HG02623 (cell line): ENCODE results near the gene LBHD2.
"Not testable (repeated sequence)": the region's sequence is repeated elsewhere in the genome, so short reads cannot be mapped to it uniquely, and the experiment has no call there.

Experiments used
- ATAC-seq: cut with Tn5 transposase; IDR thresholded peaks from one replicate; pipeline ENCODE4 v1.9.1; 2021; ENCODE audit warnings: moderate library complexity; ENCODE audit not compliant: unreplicated experiment

The LBHD2 gene

GRCh38 chr14:103084021-103084919, at the start of gene LBHD2:
Gene LBHD2 (plus strand): TSS chr14:103084210. CDS start chr14:103086013, 1,803 bp downstream.
- no peak for ATAC-seq

GRCh38 chr14:103041464-103041863, 42.5 kb upstream of the LBHD2 start:
- no peak for ATAC-seq

- ATAC-seq: no peak
These were observed 40.6 kb upstream of the LBHD2 start for GRCh38 chr14:103043257-103044015.

- ATAC-seq: no peak
These were observed 38.6 kb upstream of the LBHD2 start for GRCh38 chr14:103045371-103045869.

- not testable (repeated sequence) for ATAC-seq
These were observed 36.6 kb upstream of the LBHD2 start for GRCh38 chr14:103047453-103047852.

GRCh38 chr14:103050935-103051334, 33.1 kb upstream of the LBHD2 start:
- no peak for ATAC-seq

- ATAC-seq: no peak
These were observed 31.6 kb upstream of the LBHD2 start for GRCh38 chr14:103052407-103052806.

- ATAC-seq: no peak
These were observed 28.3 kb upstream of the LBHD2 start for GRCh38 chr14:103055695-103056094.

- peak; percentile 6 for ATAC-seq
These were observed 27.5 kb upstream of the LBHD2 start for GRCh38 chr14:103056322-103057027.

- no peak for ATAC-seq
These were observed 27.0 kb upstream of the LBHD2 start for GRCh38 chr14:103057028-103057371.

GRCh38 chr14:103057372-103058163, 26.4 kb upstream of the LBHD2 start, which contains the start of gene CDC42BPB:
Gene CDC42BPB (minus strand): TSS chr14:103057549. CDS start chr14:103057173, 376 bp downstream.
- peak; percentile 73 for ATAC-seq

- ATAC-seq: peak; percentile 1
These were observed 25.6 kb upstream of the LBHD2 start for GRCh38 chr14:103058164-103059055.

GRCh38 chr14:103059556-103059955, 24.5 kb upstream of the LBHD2 start:
- ATAC-seq: no peak

- no peak for ATAC-seq
These were observed 22.5 kb upstream of the LBHD2 start for GRCh38 chr14:103061482-103061976.

- ATAC-seq: no peak
These were observed 19.6 kb upstream of the LBHD2 start for GRCh38 chr14:103064436-103064835.

GRCh38 chr14:103064978-103065377, 19.0 kb upstream of the LBHD2 start:
- ATAC-seq: no peak

- ATAC-seq: no peak
These were observed 18.1 kb upstream of the LBHD2 start for GRCh38 chr14:103065861-103066260.

GRCh38 chr14:103066399-103066798, 17.6 kb upstream of the LBHD2 start:
- ATAC-seq: no peak
